Lower leg skin (tissue), 3 donors: ENCODE results near the gene PAX5.

Experiments
- CTCF ChIP-seq, 3 donors: fragments of 450-650 bp; IDR thresholded peaks; one replicate each; pipeline ENCODE4 v1.5.1; 2016; ENCODE audit warnings: antibody characterized with exemption in 3 of 3, mild to moderate bottlenecking in 3 of 3, moderate library complexity in 2 of 3
- POLR2A ChIP-seq, 2 donors: fragments of 450-650 bp; IDR thresholded peaks; one replicate each; pipeline ENCODE4 v1.6.1; 2016 to 2017; ENCODE audit warnings: antibody characterized with exemption in 2 of 2, mild to moderate bottlenecking in 1 of 2, moderate library complexity in 1 of 2

- TF ChIP-seq POLR2A (IDR thresholded peaks at IDR 0.05): no peak
- TF ChIP-seq CTCF (IDR thresholded peaks at IDR 0.05): no peak
Measured at GRCh38 chr9:37036371-37036775, 2.3 kb upstream of the PAX5 start.
